Neural cell (in vitro differentiated cells): ENCODE data around the gene TAF8. TPM values are rescaled to one million over a fixed set of nuclear protein-coding genes. Genes with fewer than 3 reads are reported as not detected.

Experiments used
- H2AFZ ChIP-seq: fragments of 200-600, 300-800 bp; sonication (generic), shearing (Covaris generic); 2 replicates; pipeline ENCODE4 v1.6.0; 2014; ENCODE audit warnings: low read depth, mild to moderate bottlenecking, antibody characterized with exemption, low read length, moderate library complexity
- H3F3A ChIP-seq: fragments of 200-600 bp; shearing (Covaris generic); 2 replicates; pipeline ENCODE4 v1.6.1; 2016; ENCODE audit warnings: mild to moderate bottlenecking, moderate library complexity, mixed read lengths, antibody characterized with exemption, low read length; ENCODE audit not compliant: insufficient read depth, poor library complexity, severe bottlenecking
- H3K27ac ChIP-seq: fragments of 200-600, 300-800 bp; sonication (generic), shearing (Covaris generic); 2 replicates; pipeline ENCODE4 v1.5.1; 2014; ENCODE audit warnings: mild to moderate bottlenecking, low read length, moderate library complexity
- H3K27me3 ChIP-seq: fragments of 300-800, 200-600 bp; sonication (generic), shearing (Covaris generic); 2 replicates; pipeline ENCODE4 v1.6.0; 2014; ENCODE audit warnings: mild to moderate bottlenecking, low read depth, low read length, moderate library complexity; ENCODE audit not compliant: insufficient read depth
- H3K36me3 ChIP-seq: fragments of 300-800, 200-600 bp; sonication (generic), shearing (Covaris generic); 2 replicates; pipeline ENCODE4 v1.5.1; 2014; ENCODE audit warnings: mild to moderate bottlenecking, antibody characterized with exemption, low read length, moderate library complexity; ENCODE audit not compliant: insufficient read depth
- H3K4me2 ChIP-seq: fragments of 300-800, 200-600 bp; sonication (generic), shearing (Covaris generic); 2 replicates; pipeline ENCODE4 v1.6.0; 2014; ENCODE audit warnings: mild to moderate bottlenecking, low read length
- H3K4me3 ChIP-seq: fragments of 300-800, 200-600 bp; sonication (generic), shearing (Covaris generic); 2 replicates; pipeline ENCODE4 v1.5.1; 2014; ENCODE audit warnings: mild to moderate bottlenecking, low read length, moderate library complexity
- H3K79me2 ChIP-seq: fragments of 200-600 bp; shearing (Covaris generic); replicated peaks from 2 replicates; pipeline ENCODE4 v1.6.0; 2014; ENCODE audit warnings: mild to moderate bottlenecking, low read length, moderate library complexity; ENCODE audit not compliant: insufficient read depth
- H3K9ac ChIP-seq: fragments of 300-800, 200-600 bp; sonication (generic), shearing (Covaris generic); 2 replicates; pipeline ENCODE4 v1.6.1; 2016; ENCODE audit warnings: mild to moderate bottlenecking, low read length, mixed read lengths
- H3K9me2 ChIP-seq: fragments of 200-600 bp; shearing (Covaris generic); 2 replicates; pipeline ENCODE4 v1.6.1; 2016; ENCODE audit warnings: mild to moderate bottlenecking, low read length, mixed read lengths; ENCODE audit not compliant: insufficient read depth
- H3K9me3 ChIP-seq: fragments of 200-600, 300-800 bp; sonication (generic), shearing (Covaris generic); 2 replicates; pipeline ENCODE4 v1.6.1; 2016; ENCODE audit warnings: mild to moderate bottlenecking, mixed run types, low read length, moderate library complexity, mixed read lengths
- H4K20me1 ChIP-seq: fragments of 200-600 bp; shearing (Covaris generic); 2 replicates; pipeline ENCODE4 v1.6.1; 2016; ENCODE audit warnings: mild to moderate bottlenecking, mixed run types; ENCODE audit not compliant: insufficient read depth
- EP300 ChIP-seq: fragments of 450-650 bp; conservative IDR thresholded peaks from 2 replicates; pipeline ENCODE4 v1.6.1; 2014; ENCODE audit warnings: antibody characterized with exemption, mild to moderate bottlenecking, moderate library complexity; ENCODE audit not compliant: poor library complexity, severe bottlenecking
- EZH2 ChIP-seq: fragments of 200-600, 300-800 bp; shearing (Covaris generic), sonication (generic); IDR thresholded peaks from 2 replicates; pipeline ENCODE4 v1.6.1; 2014; ENCODE audit warnings: antibody characterized with exemption, low read length, borderline replicate concordance, mild to moderate bottlenecking; ENCODE audit not compliant: insufficient read depth, poor library complexity, severe bottlenecking
- MXI1 ChIP-seq: fragments of 450-650 bp; conservative IDR thresholded peaks from 2 replicates; pipeline ENCODE4 v1.6.1; 2014; ENCODE audit warnings: antibody characterized with exemption, mild to moderate bottlenecking; ENCODE audit not compliant: poor library complexity, severe bottlenecking
- POLR2AphosphoS5 ChIP-seq: IDR thresholded peaks from 2 replicates; pipeline ENCODE4 v1.6.1; 2012
- RAD21 ChIP-seq: fragments of 450-650 bp; conservative IDR thresholded peaks from 2 replicates; pipeline ENCODE4 v1.6.1; 2014; ENCODE audit warnings: antibody characterized with exemption, mild to moderate bottlenecking, moderate library complexity
- SMC3 ChIP-seq: fragments of 450-650 bp; conservative IDR thresholded peaks from 2 replicates; pipeline ENCODE4 v1.6.1; 2014; ENCODE audit warnings: antibody characterized with exemption, mild to moderate bottlenecking, moderate library complexity; ENCODE audit not compliant: poor library complexity
- TAF1 ChIP-seq: IDR thresholded peaks from 2 replicates; pipeline ENCODE4 v1.6.1; 2012; ENCODE audit warnings: low read depth
- polyA plus RNA-seq: library from polyadenylated mRNA; depleted of rRNA; stranded (reverse); fragments of >200 nt; gene quantifications from 2 replicates; pipeline ENCODE4 v1.2.3, GENCODE V29; 2014
- TF ChIP-seq, protein P1 (sequence below): fragments of 450-650 bp; IDR thresholded peaks from 2 replicates; pipeline ENCODE4 v1.5.1; 2014; ENCODE audit warnings: antibody characterized with exemption, mild to moderate bottlenecking, moderate library complexity; ENCODE audit not compliant: poor library complexity, severe bottlenecking
- TF ChIP-seq, protein P2 (sequence below): IDR thresholded peaks from 2 replicates; pipeline ENCODE4 v1.6.1; 2012; ENCODE audit warnings: borderline replicate concordance

Gene TAF8
- polyA plus RNA-seq, 1 donor from 2014 or later: 5.1 TPM

DNA sequence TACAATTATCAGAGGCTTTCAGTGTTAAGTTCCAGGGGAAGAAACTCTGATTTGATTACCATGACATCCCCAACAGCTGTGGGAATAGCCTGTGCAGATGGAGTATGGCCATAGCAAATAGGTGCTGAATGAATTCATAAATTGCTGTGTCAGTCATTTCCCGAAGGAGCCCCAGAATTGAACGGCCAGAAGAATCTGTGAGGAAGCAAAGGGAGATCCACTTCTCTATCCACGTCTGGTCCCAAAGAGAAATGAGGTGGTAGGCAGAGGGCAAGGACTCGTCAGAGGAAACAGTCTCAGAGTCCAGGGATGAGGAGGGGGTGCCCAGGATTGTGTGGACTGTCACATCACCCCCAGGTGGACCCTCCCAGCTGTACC lies 3.1 kb upstream of the TAF8 start:
- Histone ChIP-seq H4K20me1 (no peaks in the 10 kb centered on the region), H3K79me2 (no peaks in the 10 kb centered on the region), H3K4me2 (no peak overlapping the region), H3K27ac (no peak overlapping the region), H3K9ac (no peak overlapping the region), H3K9me3 (no peaks in the 10 kb centered on the region), H2AFZ (no peak overlapping the region), H3K4me3 (no peak overlapping the region), H3K9me2 (no peaks in the 10 kb centered on the region), H3F3A (no peaks in the 10 kb centered on the region), H3K27me3 (peaks cover 32% of the 10 kb centered on the region), H3K36me3 (no peaks in the 10 kb centered on the region)
- TF ChIP-seq SMC3: no peak
- no peak for TF ChIP-seq EZH2
- TF ChIP-seq, protein P1, sequence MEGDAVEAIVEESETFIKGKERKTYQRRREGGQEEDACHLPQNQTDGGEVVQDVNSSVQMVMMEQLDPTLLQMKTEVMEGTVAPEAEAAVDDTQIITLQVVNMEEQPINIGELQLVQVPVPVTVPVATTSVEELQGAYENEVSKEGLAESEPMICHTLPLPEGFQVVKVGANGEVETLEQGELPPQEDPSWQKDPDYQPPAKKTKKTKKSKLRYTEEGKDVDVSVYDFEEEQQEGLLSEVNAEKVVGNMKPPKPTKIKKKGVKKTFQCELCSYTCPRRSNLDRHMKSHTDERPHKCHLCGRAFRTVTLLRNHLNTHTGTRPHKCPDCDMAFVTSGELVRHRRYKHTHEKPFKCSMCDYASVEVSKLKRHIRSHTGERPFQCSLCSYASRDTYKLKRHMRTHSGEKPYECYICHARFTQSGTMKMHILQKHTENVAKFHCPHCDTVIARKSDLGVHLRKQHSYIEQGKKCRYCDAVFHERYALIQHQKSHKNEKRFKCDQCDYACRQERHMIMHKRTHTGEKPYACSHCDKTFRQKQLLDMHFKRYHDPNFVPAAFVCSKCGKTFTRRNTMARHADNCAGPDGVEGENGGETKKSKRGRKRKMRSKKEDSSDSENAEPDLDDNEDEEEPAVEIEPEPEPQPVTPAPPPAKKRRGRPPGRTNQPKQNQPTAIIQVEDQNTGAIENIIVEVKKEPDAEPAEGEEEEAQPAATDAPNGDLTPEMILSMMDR: no peak

DNA sequence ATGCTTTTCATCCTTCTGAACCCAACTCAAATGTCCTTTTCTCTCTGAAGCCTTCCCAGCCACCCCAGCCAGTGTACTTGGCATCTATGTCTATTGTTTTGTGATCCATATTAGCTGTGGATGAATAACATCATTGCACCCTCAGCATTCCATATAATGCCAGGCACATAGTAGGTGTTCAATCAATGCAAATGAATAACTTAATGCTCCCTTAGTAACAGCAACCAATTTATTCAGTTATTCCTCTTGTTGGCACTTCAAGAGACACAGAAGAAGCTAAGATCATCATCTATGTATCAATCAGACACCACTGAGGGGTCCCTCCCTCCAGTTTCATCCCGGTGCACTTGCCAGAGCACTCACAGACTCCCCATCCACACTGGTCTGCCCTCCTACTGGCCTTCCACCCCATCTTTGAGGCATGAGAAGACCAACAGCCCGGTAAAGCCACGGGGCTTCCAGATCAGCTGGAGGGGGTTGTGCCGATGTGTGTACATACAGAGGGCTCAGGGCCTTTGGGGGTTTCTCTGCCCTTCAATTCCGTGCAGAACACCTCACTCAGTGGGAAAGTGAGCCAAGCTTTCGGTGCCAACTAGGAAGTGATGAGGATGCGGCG lies 2.4 kb upstream of the TAF8 start:
- no peaks in the 10 kb centered on the region for H3K79me2 ChIP-seq
- no peaks in the 10 kb centered on the region for H3K9me3 ChIP-seq
- H3K4me3 ChIP-seq: peak overlapping the region; percentile 63
- no peak overlapping the region for H3K9ac ChIP-seq
- peaks cover 32% of the 10 kb centered on the region for H3K27me3 ChIP-seq
- TF ChIP-seq SMC3: no peak
- no peak for TF ChIP-seq RAD21
- no peak for TF ChIP-seq EP300
- no peak overlapping the region for H2AFZ ChIP-seq
- no peak overlapping the region for H3K4me2 ChIP-seq
- no peaks in the 10 kb centered on the region for H4K20me1 ChIP-seq
- no peaks in the 10 kb centered on the region for H3K36me3 ChIP-seq
- no peaks in the 10 kb centered on the region for H3K9me2 ChIP-seq
- no peaks in the 10 kb centered on the region for H3F3A ChIP-seq
- no peak overlapping the region for H3K27ac ChIP-seq

DNA sequence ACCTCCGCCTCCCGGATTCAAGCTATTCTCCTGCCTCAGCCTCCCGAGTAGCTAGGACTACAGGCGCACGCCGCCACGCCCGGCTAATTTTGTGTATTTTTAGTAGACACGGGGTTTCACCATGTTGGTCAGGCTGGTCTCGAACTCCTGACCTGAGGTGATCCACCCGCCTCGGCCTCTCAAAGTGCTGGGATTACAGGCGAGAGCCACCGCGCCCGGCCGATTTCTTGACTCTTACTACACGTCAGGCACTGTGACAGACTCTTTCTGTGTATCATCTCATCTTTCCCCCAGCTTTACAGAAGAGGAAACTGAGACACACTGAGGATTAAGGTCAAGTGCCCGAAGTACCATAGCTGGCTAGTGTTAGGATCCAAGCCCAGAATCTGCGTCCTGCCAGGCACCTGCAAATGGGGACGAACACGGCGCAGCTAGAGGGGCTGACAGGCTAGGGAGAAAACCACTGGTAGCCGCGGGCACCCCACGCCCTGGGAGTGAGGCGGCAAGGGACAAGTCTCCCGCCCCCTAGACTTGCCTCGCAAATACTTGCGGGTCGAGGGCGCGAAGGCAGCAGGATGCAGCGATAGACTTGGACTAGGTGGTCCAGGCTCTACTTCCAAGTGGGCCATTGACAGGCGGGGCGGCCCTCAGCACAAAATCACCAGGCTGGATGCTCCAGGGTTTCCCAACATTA lies 1.1 kb upstream of the TAF8 start:
- Histone ChIP-seq H3K9ac (no peak overlapping the region), H3K27ac (no peak overlapping the region), H3K9me2 (no peaks in the 10 kb centered on the region), H3K79me2 (no peaks in the 10 kb centered on the region), H3K4me2 (no peak overlapping the region), H3K36me3 (no peaks in the 10 kb centered on the region), H3K4me3 (peak overlapping the region; percentile 63), H3K27me3 (peaks cover 32% of the 10 kb centered on the region), H3K9me3 (no peaks in the 10 kb centered on the region), H4K20me1 (no peaks in the 10 kb centered on the region), H3F3A (no peaks in the 10 kb centered on the region), H2AFZ (no peak overlapping the region)
- TF ChIP-seq MXI1 (no peak), SMC3 (no peak), POLR2AphosphoS5 (no peak)

DNA sequence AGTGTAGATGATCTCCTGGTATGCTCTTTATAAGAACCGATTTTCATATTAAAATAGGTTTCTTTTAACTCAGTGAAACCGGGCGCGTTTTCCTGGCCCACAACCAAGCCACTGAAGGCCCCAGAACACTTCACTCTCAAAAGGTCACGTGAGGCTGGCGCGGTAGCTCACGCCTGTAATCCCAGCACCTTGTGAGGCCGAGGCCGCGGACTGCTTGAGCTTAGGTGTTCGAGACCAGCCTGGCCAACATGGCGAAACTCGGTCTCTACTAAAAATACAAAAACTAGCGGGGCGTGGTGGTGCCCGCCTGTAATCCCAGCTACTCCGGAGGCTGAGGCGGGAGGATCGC lies 402 bp upstream of the TAF8 start:
- no peaks in the 10 kb centered on the region for H3K9me2 ChIP-seq
- H3K79me2 ChIP-seq: no peaks in the 10 kb centered on the region
- H2AFZ ChIP-seq: peak overlapping the region; percentile 48
- H3K4me2 ChIP-seq: no peak overlapping the region
- H4K20me1 ChIP-seq: no peaks in the 10 kb centered on the region
- H3K9me3 ChIP-seq: no peaks in the 10 kb centered on the region
- peaks cover 32% of the 10 kb centered on the region for H3K27me3 ChIP-seq
- H3K4me3 ChIP-seq: peak overlapping the region; percentile 78
- no peak for TF ChIP-seq TAF1
- TF ChIP-seq EZH2: no peak
- TF ChIP-seq, protein P2, sequence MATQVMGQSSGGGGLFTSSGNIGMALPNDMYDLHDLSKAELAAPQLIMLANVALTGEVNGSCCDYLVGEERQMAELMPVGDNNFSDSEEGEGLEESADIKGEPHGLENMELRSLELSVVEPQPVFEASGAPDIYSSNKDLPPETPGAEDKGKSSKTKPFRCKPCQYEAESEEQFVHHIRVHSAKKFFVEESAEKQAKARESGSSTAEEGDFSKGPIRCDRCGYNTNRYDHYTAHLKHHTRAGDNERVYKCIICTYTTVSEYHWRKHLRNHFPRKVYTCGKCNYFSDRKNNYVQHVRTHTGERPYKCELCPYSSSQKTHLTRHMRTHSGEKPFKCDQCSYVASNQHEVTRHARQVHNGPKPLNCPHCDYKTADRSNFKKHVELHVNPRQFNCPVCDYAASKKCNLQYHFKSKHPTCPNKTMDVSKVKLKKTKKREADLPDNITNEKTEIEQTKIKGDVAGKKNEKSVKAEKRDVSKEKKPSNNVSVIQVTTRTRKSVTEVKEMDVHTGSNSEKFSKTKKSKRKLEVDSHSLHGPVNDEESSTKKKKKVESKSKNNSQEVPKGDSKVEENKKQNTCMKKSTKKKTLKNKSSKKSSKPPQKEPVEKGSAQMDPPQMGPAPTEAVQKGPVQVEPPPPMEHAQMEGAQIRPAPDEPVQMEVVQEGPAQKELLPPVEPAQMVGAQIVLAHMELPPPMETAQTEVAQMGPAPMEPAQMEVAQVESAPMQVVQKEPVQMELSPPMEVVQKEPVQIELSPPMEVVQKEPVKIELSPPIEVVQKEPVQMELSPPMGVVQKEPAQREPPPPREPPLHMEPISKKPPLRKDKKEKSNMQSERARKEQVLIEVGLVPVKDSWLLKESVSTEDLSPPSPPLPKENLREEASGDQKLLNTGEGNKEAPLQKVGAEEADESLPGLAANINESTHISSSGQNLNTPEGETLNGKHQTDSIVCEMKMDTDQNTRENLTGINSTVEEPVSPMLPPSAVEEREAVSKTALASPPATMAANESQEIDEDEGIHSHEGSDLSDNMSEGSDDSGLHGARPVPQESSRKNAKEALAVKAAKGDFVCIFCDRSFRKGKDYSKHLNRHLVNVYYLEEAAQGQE: no peak
- TF ChIP-seq, protein P1: no peak
- TF ChIP-seq SMC3: no peak
- TF ChIP-seq RAD21: no peak
- no peak for TF ChIP-seq POLR2AphosphoS5
- TF ChIP-seq EP300: no peak
- TF ChIP-seq MXI1: no peak
- H3F3A ChIP-seq: no peaks in the 10 kb centered on the region
- H3K36me3 ChIP-seq: no peaks in the 10 kb centered on the region
- H3K27ac ChIP-seq: no peak overlapping the region
- no peak overlapping the region for H3K9ac ChIP-seq
